RWPE1 (cell line): ENCODE data around the gene DNHD1.

Experiments
- CTCF ChIA-PET: fragments of 350-600 bp; sonication (Branson Sonifier 250); formaldehyde crosslinking; extraction: SDS; loops from one replicate; lab custom pipeline; 2021; lab: Yijun Ruan, JAX
- POLR2A ChIA-PET: fragments of 400-600 bp; formaldehyde crosslinking; extraction: SDS; loops from one replicate; lab custom pipeline; 2020; ENCODE audit warnings: antibody characterized with exemption; ENCODE audit not compliant: low non-redundant PET; lab: Yijun Ruan, JAX
- DNase-seq: peaks from one replicate; pipeline ENCODE4 v3.0.0; 2012; ENCODE audit warnings: low spot score
- H3K27ac ChIP-seq: fragments of 450-650 bp; 2 replicates; pipeline ENCODE4 v1.5.1; 2017
- TF ChIP-seq, protein P1 (sequence below): fragments of 450-650 bp; conservative IDR thresholded peaks from 2 replicates; pipeline ENCODE4 v1.5.1; 2017; ENCODE audit warnings: low read depth, mild to moderate bottlenecking

DNHD1 gene

DNA sequence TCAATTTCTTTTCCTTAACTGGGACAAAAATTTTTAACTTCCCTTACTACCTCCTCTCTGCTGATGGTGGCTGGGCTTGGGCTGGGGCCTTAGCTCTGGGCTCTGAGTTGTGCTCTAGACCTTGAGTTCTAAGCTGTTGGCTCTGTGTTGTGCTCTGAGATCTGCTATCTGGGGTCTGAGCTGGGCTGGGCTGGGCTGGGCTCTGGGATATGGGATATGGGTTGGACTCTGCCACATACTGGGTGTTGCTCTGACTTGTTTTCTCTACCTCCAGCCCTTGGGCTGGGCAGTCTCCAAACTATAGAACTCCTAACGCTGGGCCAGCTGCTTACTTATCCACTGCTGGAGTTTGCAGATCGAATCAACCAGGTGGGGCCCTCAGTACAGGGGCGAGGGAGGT is 41.9 kb downstream of the DNHD1 start:
- no peak overlapping the region for H3K27ac ChIP-seq
- ChIA-PET POLR2A (no interaction called here), CTCF (interaction anchor here (0.5 kb wide), 1 partner anchor 69 kb away, joined by 4 read pairs; no protein-coding TSS in a partner anchor)
- TF ChIP-seq, protein P1, sequence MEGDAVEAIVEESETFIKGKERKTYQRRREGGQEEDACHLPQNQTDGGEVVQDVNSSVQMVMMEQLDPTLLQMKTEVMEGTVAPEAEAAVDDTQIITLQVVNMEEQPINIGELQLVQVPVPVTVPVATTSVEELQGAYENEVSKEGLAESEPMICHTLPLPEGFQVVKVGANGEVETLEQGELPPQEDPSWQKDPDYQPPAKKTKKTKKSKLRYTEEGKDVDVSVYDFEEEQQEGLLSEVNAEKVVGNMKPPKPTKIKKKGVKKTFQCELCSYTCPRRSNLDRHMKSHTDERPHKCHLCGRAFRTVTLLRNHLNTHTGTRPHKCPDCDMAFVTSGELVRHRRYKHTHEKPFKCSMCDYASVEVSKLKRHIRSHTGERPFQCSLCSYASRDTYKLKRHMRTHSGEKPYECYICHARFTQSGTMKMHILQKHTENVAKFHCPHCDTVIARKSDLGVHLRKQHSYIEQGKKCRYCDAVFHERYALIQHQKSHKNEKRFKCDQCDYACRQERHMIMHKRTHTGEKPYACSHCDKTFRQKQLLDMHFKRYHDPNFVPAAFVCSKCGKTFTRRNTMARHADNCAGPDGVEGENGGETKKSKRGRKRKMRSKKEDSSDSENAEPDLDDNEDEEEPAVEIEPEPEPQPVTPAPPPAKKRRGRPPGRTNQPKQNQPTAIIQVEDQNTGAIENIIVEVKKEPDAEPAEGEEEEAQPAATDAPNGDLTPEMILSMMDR, result no peak
- DNase-seq, result no peak

DNA sequence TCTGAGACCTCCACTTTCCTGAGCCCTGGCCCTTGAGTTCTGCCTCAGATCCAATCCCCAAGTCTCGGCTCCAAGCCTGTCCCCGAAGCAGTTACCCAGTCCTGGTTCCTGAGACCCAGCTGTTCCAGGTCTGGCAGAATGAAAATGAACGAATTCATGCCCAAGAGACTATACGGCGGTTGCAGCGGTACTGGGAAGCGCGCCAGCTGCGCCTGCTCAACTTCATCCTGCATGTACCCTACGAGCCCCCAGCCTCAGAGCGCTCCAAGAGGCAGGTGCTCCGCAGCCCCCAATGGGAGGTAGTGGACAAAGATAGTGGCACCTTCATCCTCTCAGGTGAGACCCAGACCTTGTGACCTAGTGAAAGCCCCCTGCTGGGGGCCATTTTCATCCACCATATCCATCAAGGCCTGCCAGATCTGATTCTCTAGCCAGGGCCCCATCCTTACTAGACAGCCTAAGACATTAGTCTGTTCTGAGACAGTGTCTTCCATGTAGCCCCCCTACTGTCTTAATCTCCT is 42.7 kb downstream of the DNHD1 start:
- H3K27ac ChIP-seq, result no peak overlapping the region
- no peak for DNase-seq
- CTCF ChIA-PET, result interaction anchor here (0.6 kb wide), 1 partner anchor 162 kb away, joined by 3 read pairs; no protein-coding TSS in a partner anchor
- TF ChIP-seq, protein P1, result no peak
- POLR2A ChIA-PET, result no interaction called here

DNA sequence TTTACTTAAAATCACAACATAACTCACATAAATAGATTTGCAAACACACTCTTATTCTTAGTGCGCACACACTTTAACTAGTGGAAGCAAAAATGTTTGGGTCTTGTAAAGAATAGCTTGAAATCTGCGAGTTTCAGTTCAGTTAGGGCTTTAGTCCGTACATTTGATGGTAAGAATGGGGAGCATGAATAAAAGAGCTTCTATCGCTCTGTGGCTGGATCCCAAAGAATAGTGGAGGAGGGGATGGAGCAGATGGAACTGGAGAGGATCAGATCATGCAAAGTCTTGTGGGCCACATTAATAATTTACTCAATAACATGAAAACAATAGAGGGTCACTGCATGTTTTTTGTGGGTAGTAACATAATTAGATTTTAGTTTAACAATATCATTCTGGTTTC is 44.3 kb downstream of the DNHD1 start:
- H3K27ac ChIP-seq, result no peak overlapping the region
- ChIA-PET POLR2A (interaction anchor here (0.6 kb wide), 1 partner anchor 133 kb away, joined by 5 read pairs; no protein-coding TSS in a partner anchor), CTCF (interaction anchor here (0.7 to 2.7 kb wide), 2 partner anchors 10 to 32 kb away, joined by 3 to 6 read pairs; no protein-coding TSS in a partner anchor)
- no peak for DNase-seq
- TF ChIP-seq, protein P1, result no peak

DNA sequence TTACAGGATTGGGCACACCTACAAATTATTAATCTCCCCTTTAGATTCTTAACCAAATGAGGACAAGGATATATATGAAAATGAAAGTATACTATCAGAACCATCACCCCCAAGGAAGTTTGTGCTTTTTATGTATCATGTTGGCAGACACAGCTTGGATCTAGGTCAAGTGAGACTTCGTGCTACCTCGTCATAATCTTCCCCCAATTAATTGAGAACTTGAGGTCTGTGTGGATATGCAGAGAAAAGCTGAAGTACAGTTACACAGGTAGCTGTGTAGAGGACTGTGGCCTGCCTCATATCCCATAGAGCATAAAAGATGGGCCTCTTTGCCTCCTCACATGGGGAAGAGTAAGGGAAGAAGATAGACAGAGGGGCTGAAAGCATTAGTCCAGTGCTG is 45.6 kb downstream of the DNHD1 start:
- DNase-seq, result no peak
- CTCF ChIA-PET, result interaction anchor here (0.7 to 2.7 kb wide), 2 partner anchors 12 to 61 kb away, joined by 3 to 6 read pairs; partner anchors contain the start of gene ILK
- TF ChIP-seq, protein P1, result no peak
- POLR2A ChIA-PET, result no interaction called here
- H3K27ac ChIP-seq, result no peak overlapping the region

DNA sequence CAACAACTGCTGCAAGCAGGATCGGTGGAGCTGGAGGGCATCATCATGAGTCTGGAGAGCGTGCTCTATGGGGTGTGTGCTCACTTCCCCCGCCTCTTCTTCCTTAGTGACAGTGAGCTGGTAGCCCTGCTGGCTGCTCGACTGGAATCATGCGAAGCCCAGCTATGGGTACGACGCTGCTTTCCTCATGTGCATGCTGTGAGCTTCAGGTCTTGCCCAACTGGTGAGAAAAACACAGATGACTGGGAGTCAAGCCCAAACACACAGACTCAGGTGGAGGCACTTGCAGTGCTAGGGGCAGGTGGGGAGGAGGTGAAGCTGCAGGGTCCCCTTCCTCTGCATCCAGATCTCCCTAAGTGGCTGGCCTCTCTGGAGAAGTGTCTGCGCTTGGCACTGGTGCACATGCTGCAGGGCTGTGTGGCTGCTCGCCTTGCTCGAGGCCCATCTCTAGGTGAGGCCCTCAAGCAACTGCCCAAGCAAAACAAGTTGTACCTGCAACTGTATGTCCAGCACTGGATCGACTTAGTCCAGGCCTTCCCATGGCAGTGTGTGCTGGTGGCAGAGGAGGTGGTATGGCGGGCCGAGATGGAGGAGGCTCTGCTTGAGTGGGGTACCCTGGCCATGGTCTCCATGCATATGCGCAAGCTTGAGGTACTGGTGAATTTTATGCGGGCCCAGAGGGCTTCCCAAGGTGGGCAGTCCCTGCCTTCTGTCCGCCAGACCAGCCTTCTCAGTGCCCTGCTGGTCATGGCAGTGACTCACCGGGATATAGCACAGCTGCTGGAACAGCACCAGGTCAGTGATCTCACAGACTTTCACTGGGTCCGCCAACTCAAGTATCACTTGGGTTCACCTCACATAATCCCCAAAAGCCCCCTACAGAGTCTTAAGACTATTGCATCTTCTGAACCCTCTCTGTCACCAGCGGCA is 48.1 kb downstream of the DNHD1 start:
- TF ChIP-seq, protein P1, result no peak
- ChIA-PET POLR2A (no interaction called here), CTCF (interaction anchor here (0.6 kb wide), 1 partner anchor 123 kb away, joined by 3 read pairs; no protein-coding TSS in a partner anchor)
- no peak overlapping the region for H3K27ac ChIP-seq
- no peak for DNase-seq

DNA sequence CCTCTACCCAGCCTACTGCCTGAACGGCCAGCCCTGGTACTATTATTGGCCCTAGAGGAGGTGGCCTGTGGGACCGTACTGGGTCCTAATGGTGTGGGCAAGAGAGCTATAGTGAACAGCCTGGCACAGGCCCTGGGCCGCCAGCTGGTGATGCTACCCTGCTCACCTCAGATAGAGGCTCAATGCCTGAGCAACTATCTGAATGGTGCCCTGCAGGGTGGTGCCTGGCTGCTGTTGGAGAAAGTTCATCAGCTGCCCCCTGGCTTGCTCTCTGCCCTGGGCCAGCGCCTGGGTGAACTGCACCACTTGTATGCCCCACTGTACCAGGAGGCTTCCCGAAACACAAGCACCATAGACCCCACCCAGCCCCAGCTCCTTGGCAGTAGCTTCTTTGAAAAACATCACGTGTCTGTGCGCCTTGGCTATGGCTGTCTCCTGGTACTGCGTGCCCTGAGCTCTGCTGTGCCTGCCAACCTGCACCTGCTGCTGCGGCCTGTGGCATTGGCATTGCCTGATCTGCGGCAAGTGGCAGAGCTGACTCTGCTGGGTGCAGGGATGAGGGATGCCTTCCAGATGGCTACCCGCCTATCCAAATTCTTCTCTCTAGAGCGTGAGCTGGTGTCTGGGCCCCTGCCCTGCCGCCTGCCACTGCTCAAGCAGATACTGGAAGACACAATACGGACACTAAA is 49.0 kb downstream of the DNHD1 start:
- no peak for DNase-seq
- CTCF ChIA-PET, result interaction anchor here (0.5 kb wide), 1 partner anchor 166 kb away, joined by 3 read pairs; no protein-coding TSS in a partner anchor
- H3K27ac ChIP-seq, result no peak overlapping the region
- TF ChIP-seq, protein P1, result no peak
- POLR2A ChIA-PET, result no interaction called here
